ENCODE data around the gene TENT5A. TPM values are rescaled to one million over a fixed set of nuclear protein-coding genes. Genes with fewer than 3 reads are reported as not detected.

TENT5A gene
- total RNA-seq, 1 donor from 2014 or later = 69.4 TPM

GRCh38 chr6:81774542-81774941 lies 22.1 kb upstream of the TENT5A start:
- no peak for ATAC-seq
- DNase-seq = no peak
- intact Hi-C loops (cut with micrococcal nuclease) = no loop called here

GRCh38 chr6:81773887-81774286 lies 21.4 kb upstream of the TENT5A start:
- intact Hi-C loops (cut with micrococcal nuclease) = no loop called here
- ATAC-seq = no peak

GRCh38 chr6:81772741-81773140 lies 20.3 kb upstream of the TENT5A start:
- ATAC-seq (no peak), DNase-seq (no peak)
- intact Hi-C loops (cut with micrococcal nuclease) = no loop called here

More at GRCh38 chr6:81773887-81774286, 21.4 kb upstream of the TENT5A start:
- no peak for DNase-seq

GRCh38 chr6:81771097-81771496 lies 18.6 kb upstream of the TENT5A start:
- intact Hi-C loops (cut with micrococcal nuclease) = no loop called here
- ATAC-seq = no peak
- no peak for DNase-seq

GRCh38 chr6:81770381-81770780 lies 17.9 kb upstream of the TENT5A start:
- intact Hi-C loops (cut with micrococcal nuclease) = no loop called here

GRCh38 chr6:81769824-81770223 lies 17.3 kb upstream of the TENT5A start:
- no peak for DNase-seq
- no peak for ATAC-seq
- intact Hi-C loops (cut with micrococcal nuclease) = no loop called here

More at GRCh38 chr6:81770381-81770780, 17.9 kb upstream of the TENT5A start:
- ATAC-seq = no peak
- no peak for DNase-seq

- intact Hi-C loops (cut with micrococcal nuclease) = no loop called here
- DNase-seq = no peak
- no peak for ATAC-seq
These were observed 15.9 kb upstream of the TENT5A start for GRCh38 chr6:81768150-81768942.

- intact Hi-C loops (cut with micrococcal nuclease) = no loop called here
- ATAC-seq = no peak
- no peak for DNase-seq
These were observed 14.8 kb upstream of the TENT5A start for GRCh38 chr6:81767163-81767891.

GRCh38 chr6:81766482-81767069 lies 14.1 kb upstream of the TENT5A start:
- DNase-seq (no peak), ATAC-seq (peak; percentile 45)

GRCh38 chr6:81764531-81764930 lies 12.1 kb upstream of the TENT5A start:
- no peak for ATAC-seq
- DNase-seq = no peak
- intact Hi-C loops (cut with micrococcal nuclease) = no loop called here

More at GRCh38 chr6:81766482-81767069, 14.1 kb upstream of the TENT5A start:
- intact Hi-C loops (cut with micrococcal nuclease) = no loop called here

GRCh38 chr6:81763968-81764367 lies 11.5 kb upstream of the TENT5A start:
- ATAC-seq = no peak
- DNase-seq = no peak
- intact Hi-C loops (cut with micrococcal nuclease) = no loop called here

- no peak for DNase-seq
- intact Hi-C loops (cut with micrococcal nuclease) = no loop called here
- no peak for ATAC-seq
These were observed 10.6 kb upstream of the TENT5A start for GRCh38 chr6:81763051-81763450.

GRCh38 chr6:81762606-81763005 lies 10.1 kb upstream of the TENT5A start:
- intact Hi-C loops (cut with micrococcal nuclease) = no loop called here
- DNase-seq = no peak
- ATAC-seq = no peak

- ATAC-seq = no peak
- intact Hi-C loops (cut with micrococcal nuclease) = no loop called here
These were observed 9.7 kb upstream of the TENT5A start for GRCh38 chr6:81762132-81762531.

GRCh38 chr6:81761197-81761596 lies 8.7 kb upstream of the TENT5A start:
- ATAC-seq (no peak), DNase-seq (no peak)
- intact Hi-C loops (cut with micrococcal nuclease) = no loop called here

More at GRCh38 chr6:81762132-81762531, 9.7 kb upstream of the TENT5A start:
- no peak for DNase-seq

GRCh38 chr6:81759782-81760181 lies 7.3 kb upstream of the TENT5A start:
- intact Hi-C loops (cut with micrococcal nuclease) = loop anchor here (10.0 kb wide), 1 partner anchor 285 kb away; no protein-coding TSS in a partner anchor
- DNase-seq (no peak), ATAC-seq (no peak)

- no peak for ATAC-seq
- DNase-seq = no peak
- intact Hi-C loops (cut with micrococcal nuclease) = loop anchor here (10.0 kb wide), 1 partner anchor 287 kb away; no protein-coding TSS in a partner anchor
These were observed 5.7 kb upstream of the TENT5A start for GRCh38 chr6:81758221-81758620.

- intact Hi-C loops (cut with micrococcal nuclease) = loop anchor here (10.0 kb wide), 1 partner anchor 288 kb away; no protein-coding TSS in a partner anchor
- no peak for DNase-seq
- ATAC-seq = no peak
These were observed 4.2 kb upstream of the TENT5A start for GRCh38 chr6:81756690-81757089.

GRCh38 chr6:81755551-81755950 lies 3.1 kb upstream of the TENT5A start:
- DNase-seq = no peak
- intact Hi-C loops (cut with micrococcal nuclease) = loop anchor here (10.0 kb wide), 1 partner anchor 289 kb away; no protein-coding TSS in a partner anchor
- no peak for ATAC-seq

GRCh38 chr6:81754906-81755305 lies 2.4 kb upstream of the TENT5A start:
- intact Hi-C loops (cut with micrococcal nuclease) = loop anchor here (5.0 to 10.0 kb wide), 2 partner anchors 290 to 1148 kb away; no protein-coding TSS in a partner anchor

More at GRCh38 chr6:81754906-81755305, 2.4 kb upstream of the TENT5A start:
- no peak for ATAC-seq
- DNase-seq = no peak

Measured in left ventricle myocardium superior (tissue), 1 donor.